AG08395 (cell line): ENCODE measurements around the gene RAI14.
"Not testable (repeated sequence)": the region's sequence is repeated elsewhere in the genome, so short reads cannot be mapped to it uniquely, and the experiment has no call there.

Source experiments
- DNase-seq: peaks from one replicate; pipeline ENCODE4 v3.0.0; 2012; ENCODE audit warnings: mixed read lengths, low spot score

The RAI14 gene

GRCh38 chr5:34771076-34771475, 114.9 kb downstream of the RAI14 start:
- no peak for DNase-seq

- DNase-seq, result no peak
Measured at GRCh38 chr5:34772267-34773098, 116.4 kb downstream of the RAI14 start.

- DNase-seq, result no peak
Measured at GRCh38 chr5:34774139-34774538, 118.0 kb downstream of the RAI14 start.

GRCh38 chr5:34774678-34775077, 118.5 kb downstream of the RAI14 start:
- not testable (repeated sequence) for DNase-seq

- DNase-seq, result no peak
Measured at GRCh38 chr5:34775886-34776285, 119.8 kb downstream of the RAI14 start.

GRCh38 chr5:34778091-34778850, 122.1 kb downstream of the RAI14 start:
- DNase-seq, result no peak

GRCh38 chr5:34783892-34784291, 127.8 kb downstream of the RAI14 start:
- not testable (repeated sequence) for DNase-seq

- DNase-seq, result no peak
Measured at GRCh38 chr5:34787035-34787434, 130.9 kb downstream of the RAI14 start.

- DNase-seq, result peak; percentile 60
Measured at GRCh38 chr5:34789021-34789531, 132.9 kb downstream of the RAI14 start.

GRCh38 chr5:34789639-34790038, 133.5 kb downstream of the RAI14 start:
- no peak for DNase-seq

- no peak for DNase-seq
Measured at GRCh38 chr5:34790069-34790468, 133.9 kb downstream of the RAI14 start.

GRCh38 chr5:34791761-34792244, 135.7 kb downstream of the RAI14 start:
- no peak for DNase-seq

GRCh38 chr5:34802834-34803563, 146.9 kb downstream of the RAI14 start:
- no peak for DNase-seq

GRCh38 chr5:34803974-34804732, 148.0 kb downstream of the RAI14 start:
- no peak for DNase-seq

- no peak for DNase-seq
Measured at GRCh38 chr5:34804913-34805312, 148.8 kb downstream of the RAI14 start.

- DNase-seq, result no peak
Measured at GRCh38 chr5:34806532-34806931, 150.4 kb downstream of the RAI14 start.

GRCh38 chr5:34811706-34812105, 155.6 kb downstream of the RAI14 start:
- DNase-seq, result no peak

GRCh38 chr5:34813509-34813908, 157.4 kb downstream of the RAI14 start:
- DNase-seq, result no peak

GRCh38 chr5:34817558-34818351, 161.6 kb downstream of the RAI14 start:
- peak; percentile 32 for DNase-seq

GRCh38 chr5:34818717-34819116, 162.6 kb downstream of the RAI14 start:
- DNase-seq, result no peak

GRCh38 chr5:34820593-34820992, 164.5 kb downstream of the RAI14 start:
- no peak for DNase-seq
